ENCODE results near the gene PIGS. TPM values are rescaled to one million over a fixed set of nuclear protein-coding genes. Genes with fewer than 3 reads are reported as not detected.

PIGS gene
- total and polyA plus RNA-seq, 2 experiments from 2014 or later = 72.7 to 76.0 TPM

DNA sequence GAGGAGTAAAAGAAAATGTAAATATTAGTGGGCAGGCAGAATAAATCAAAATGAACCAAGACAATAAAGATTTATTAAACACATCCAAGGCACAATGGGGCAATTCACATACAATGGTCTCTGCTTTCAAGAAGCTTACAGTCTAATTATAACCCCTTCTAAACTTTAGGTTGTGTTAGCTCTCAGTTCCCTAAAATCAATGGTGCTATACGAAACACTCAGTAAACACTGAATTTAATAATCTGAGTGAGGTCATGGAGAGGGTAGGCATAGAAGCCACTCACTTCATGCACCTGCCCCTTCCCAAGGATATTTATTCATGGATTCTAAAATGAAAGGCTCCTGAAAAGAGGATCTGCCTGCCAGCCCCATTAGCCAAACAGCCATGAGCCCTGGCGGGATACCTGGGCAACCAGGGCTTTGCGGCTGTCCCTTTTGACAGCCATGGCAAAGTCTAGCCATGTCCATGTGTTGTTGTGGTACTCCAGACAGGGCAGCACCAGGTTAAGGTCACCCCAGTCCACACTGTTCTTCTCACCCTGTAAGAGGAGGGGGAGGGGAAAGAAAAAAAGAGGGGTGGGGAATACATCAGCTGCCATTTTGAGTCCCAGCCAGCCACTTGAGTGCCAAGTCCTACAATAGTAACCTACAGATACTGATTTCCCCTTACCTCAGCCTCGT is 44.1 kb upstream of the PIGS start:
- WGBS, 2 experiments (ENCODE audit: low coverage in 1 of 2, low lambda C conversion rate in 2 of 2, missing lambda C conversion rate in 2 of 2) = 93 to 95% methylated on average over 4 of the region's 4 CpGs
- no peak overlapping the region for H2AFZ ChIP-seq
- H3K9ac ChIP-seq = no peak overlapping the region
- H3K27me3 ChIP-seq (replicated peaks; ENCODE audit: insufficient read depth) = no peaks in the 10 kb centered on the region
- in situ Hi-C loops (cut with MboI) = no loop called here
- H4K20me1 ChIP-seq (ENCODE audit: insufficient read depth) = no peaks in the 10 kb centered on the region
- H3K36me3 ChIP-seq (ENCODE audit: low read depth) = peaks cover 60% of the 10 kb centered on the region
- H3K9me3 ChIP-seq (ENCODE audit: low read depth) = no peaks in the 10 kb centered on the region
- H3K27ac ChIP-seq = no peak overlapping the region
- peaks cover 5% of the 10 kb centered on the region; the same call in 1 of the 2 replicates for H3F3A ChIP-seq (ENCODE audit: insufficient read depth)
- no peak for DNase-seq
- no peaks in the 10 kb centered on the region for H3K9me2 ChIP-seq (ENCODE audit: insufficient read depth)
- TF ChIP-seq EZH2 (IDR thresholded peaks at IDR 0.05; ENCODE audit: insufficient read depth, poor library complexity, severe bottlenecking) (no peak), EZH2phosphoT487 (IDR thresholded peaks at IDR 0.05; ENCODE audit: insufficient read depth, low read depth) (no peak)
- no peak overlapping the region for H3K4me3 ChIP-seq
- H3K79me2 ChIP-seq (ENCODE audit: insufficient read depth) = no peaks in the 10 kb centered on the region
- H3K4me2 ChIP-seq (ENCODE audit: unreplicated experiment) = no peak overlapping the region
- no peaks in the 10 kb centered on the region for H3K4me1 ChIP-seq (ENCODE audit: insufficient read depth)

DNA sequence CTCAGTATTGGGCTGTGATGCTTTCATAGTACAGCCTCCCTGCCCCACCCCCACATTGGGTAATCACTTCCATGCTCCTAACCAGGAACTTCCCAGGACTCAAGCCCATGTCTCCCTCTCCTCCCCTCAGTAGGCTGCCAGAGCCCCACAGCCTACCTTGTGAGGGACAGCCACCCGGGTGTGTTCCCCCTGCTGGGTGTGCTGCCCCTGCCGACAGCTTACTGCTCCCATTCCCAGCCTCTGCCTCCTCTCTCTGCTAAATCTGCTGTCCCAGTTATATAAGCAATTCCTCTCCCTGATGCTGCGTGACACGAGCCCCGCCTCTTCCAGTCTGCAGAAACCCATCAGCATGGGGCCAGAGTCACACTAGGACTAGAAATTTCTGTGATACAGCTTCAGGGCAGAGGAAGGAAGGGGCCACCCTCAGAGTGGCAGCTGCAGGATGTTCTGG is 42.6 kb upstream of the PIGS start, which contains the start of gene RSKR:
TSS of gene RSKR (minus strand) at position 255 of the 451 bp plus-strand sequence. CDS start at position 231, 24 bp downstream.
- Histone ChIP-seq H3K9ac (no peak within 1 kb of the TSS), H3K4me2 (ENCODE audit: unreplicated experiment) (no peak within 1 kb of the TSS), H3K4me1 (ENCODE audit: insufficient read depth) (no peaks in the 10 kb centered on the region), H3K27me3 (replicated peaks; ENCODE audit: insufficient read depth) (no peaks in the 10 kb centered on the region), H3K9me2 (ENCODE audit: insufficient read depth) (no peaks in the 10 kb centered on the region), H4K20me1 (ENCODE audit: insufficient read depth) (no peaks in the 10 kb centered on the region), H3K27ac (no peak within 1 kb of the TSS), H3F3A (ENCODE audit: insufficient read depth) (peaks cover 5% of the 10 kb centered on the region; the same call in 1 of the 2 replicates), H3K4me3 (no peak within 1 kb of the TSS), H3K9me3 (ENCODE audit: low read depth) (no peaks in the 10 kb centered on the region), H2AFZ (no peak within 1 kb of the TSS), H3K79me2 (ENCODE audit: insufficient read depth) (no peaks in the 10 kb centered on the region), H3K36me3 (ENCODE audit: low read depth) (peaks cover 46% of the 10 kb centered on the region)
- 81 to 91% methylated on average over 5 of the region's 5 CpGs for WGBS, 2 experiments (ENCODE audit: low coverage in 1 of 2, low lambda C conversion rate in 2 of 2, missing lambda C conversion rate in 2 of 2)
- in situ Hi-C loops (cut with MboI) = no loop called here
- DNase-seq = peak; percentile 9
- TF ChIP-seq EZH2 (IDR thresholded peaks at IDR 0.05; ENCODE audit: insufficient read depth, poor library complexity, severe bottlenecking) = no peak
- no peak for TF ChIP-seq EZH2phosphoT487 (IDR thresholded peaks at IDR 0.05; ENCODE audit: insufficient read depth, low read depth)

GRCh38 chr17:28612936-28613872 is 41.9 kb upstream of the PIGS start:
- peak; percentile 47 for DNase-seq
- H3K36me3 ChIP-seq (ENCODE audit: low read depth) = peaks cover 38% of the 10 kb centered on the region
- WGBS, 2 experiments (ENCODE audit: low coverage in 1 of 2, low lambda C conversion rate in 2 of 2, missing lambda C conversion rate in 2 of 2) = 70 to 80% methylated on average over 6 of the region's 6 CpGs

DNA sequence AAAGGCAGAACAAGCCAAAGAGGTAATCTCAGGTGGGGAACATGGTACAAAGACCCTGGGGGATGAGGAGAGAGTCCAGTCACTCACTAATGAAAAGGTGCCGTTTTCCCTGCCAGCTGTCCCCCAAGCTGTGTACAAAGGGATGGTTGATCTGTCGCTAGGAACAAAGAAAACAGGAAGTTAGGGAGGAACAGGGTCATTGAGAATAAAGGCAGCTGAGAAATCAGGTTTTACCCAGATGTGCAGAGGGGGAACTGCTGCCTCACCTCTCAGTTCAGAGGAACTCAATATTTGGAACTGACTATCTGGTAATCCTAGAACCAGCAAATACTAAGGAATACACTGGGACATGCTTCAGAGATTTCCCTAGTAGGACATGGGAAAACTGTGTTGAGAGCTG is 41.2 kb upstream of the PIGS start:
- no peak for DNase-seq
- in situ Hi-C loops (cut with MboI) = no loop called here
- H2AFZ ChIP-seq = no peak overlapping the region
- H3K4me2 ChIP-seq (ENCODE audit: unreplicated experiment) = no peak overlapping the region
- no peak overlapping the region for H3K27ac ChIP-seq
- TF ChIP-seq EZH2 (IDR thresholded peaks at IDR 0.05; ENCODE audit: insufficient read depth, poor library complexity, severe bottlenecking) (no peak), EZH2phosphoT487 (IDR thresholded peaks at IDR 0.05; ENCODE audit: insufficient read depth, low read depth) (no peak)
- no peaks in the 10 kb centered on the region for H3K4me1 ChIP-seq (ENCODE audit: insufficient read depth)
- H3K9me3 ChIP-seq (ENCODE audit: low read depth) = no peaks in the 10 kb centered on the region
- no peak overlapping the region for H3K4me3 ChIP-seq
- no peaks in the 10 kb centered on the region for H4K20me1 ChIP-seq (ENCODE audit: insufficient read depth)
- peaks cover 5% of the 10 kb centered on the region; the same call in 1 of the 2 replicates for H3F3A ChIP-seq (ENCODE audit: insufficient read depth)
- 34 to 40% methylated on average over 2 of the region's 2 CpGs for WGBS, 2 experiments (ENCODE audit: low coverage in 1 of 2, low lambda C conversion rate in 2 of 2, missing lambda C conversion rate in 2 of 2)
- H3K9ac ChIP-seq = no peak overlapping the region
- no peaks in the 10 kb centered on the region for H3K79me2 ChIP-seq (ENCODE audit: insufficient read depth)
- no peaks in the 10 kb centered on the region for H3K9me2 ChIP-seq (ENCODE audit: insufficient read depth)
- H3K27me3 ChIP-seq (replicated peaks; ENCODE audit: insufficient read depth) = no peaks in the 10 kb centered on the region
- peaks cover 32% of the 10 kb centered on the region for H3K36me3 ChIP-seq (ENCODE audit: low read depth)

More at GRCh38 chr17:28612936-28613872, 41.9 kb upstream of the PIGS start:
- Histone ChIP-seq H3K9ac (no peak overlapping the region), H3K4me1 (ENCODE audit: insufficient read depth) (no peaks in the 10 kb centered on the region), H3K27me3 (replicated peaks; ENCODE audit: insufficient read depth) (no peaks in the 10 kb centered on the region), H3K9me3 (ENCODE audit: low read depth) (no peaks in the 10 kb centered on the region), H3K4me3 (no peak overlapping the region), H4K20me1 (ENCODE audit: insufficient read depth) (no peaks in the 10 kb centered on the region), H2AFZ (no peak overlapping the region), H3F3A (ENCODE audit: insufficient read depth) (peaks cover 5% of the 10 kb centered on the region; the same call in 1 of the 2 replicates), H3K9me2 (ENCODE audit: insufficient read depth) (no peaks in the 10 kb centered on the region), H3K4me2 (ENCODE audit: unreplicated experiment) (no peak overlapping the region), H3K79me2 (ENCODE audit: insufficient read depth) (no peaks in the 10 kb centered on the region), H3K27ac (no peak overlapping the region)
- no peak for TF ChIP-seq EZH2 (IDR thresholded peaks at IDR 0.05; ENCODE audit: insufficient read depth, poor library complexity, severe bottlenecking)
- TF ChIP-seq EZH2phosphoT487 (IDR thresholded peaks at IDR 0.05; ENCODE audit: insufficient read depth, low read depth) = no peak
- in situ Hi-C loops (cut with MboI) = no loop called here
